SK-N-SH treated with all-trans-retinoic acid at 6 μM for 48 hours (cell line): ENCODE results near the gene SMARCAD1.

ENCODE experiments used
- ATAC-seq: fragments of 200-7000 bp; cut with Tn5 transposase; 3 replicates; pipeline ENCODE4 v1.9.1; 2020; ENCODE audit warnings: mild to moderate bottlenecking, moderate library complexity
- ARNTL ChIP-seq: fragments of 450-650 bp; formaldehyde crosslinking; IDR thresholded peaks from 2 replicates; pipeline ENCODE4 v1.5.0; 2020; ENCODE audit warnings: low read depth, mild to moderate bottlenecking, moderate library complexity, borderline replicate concordance
- BACH2 ChIP-seq: fragments of 250-450 bp; sonication (Bioruptor Pico); IDR thresholded peaks from 2 replicates; pipeline ENCODE4 v1.9.0; 2021; ENCODE audit warnings: mild to moderate bottlenecking, borderline replicate concordance
- CSDC2 ChIP-seq: fragments of 250-450 bp; sonication (Bioruptor Pico); IDR thresholded peaks from 2 replicates; pipeline ENCODE4 v1.5.0; 2020; ENCODE audit warnings: mild to moderate bottlenecking, moderate library complexity
- ESRRG ChIP-seq: fragments of 250-450 bp; sonication (Bioruptor Pico); IDR thresholded peaks from 2 replicates; pipeline ENCODE4 v1.6.1; 2021; ENCODE audit warnings: mild to moderate bottlenecking
- GLIS3 ChIP-seq: fragments of 250-450 bp; sonication (Bioruptor Pico); IDR thresholded peaks from 2 replicates; pipeline ENCODE4 v1.5.0; 2020; ENCODE audit warnings: mild to moderate bottlenecking, moderate library complexity
- ISL1 ChIP-seq: fragments of 250-450 bp; sonication (Bioruptor Pico); IDR thresholded peaks from 2 replicates; pipeline ENCODE4 v2.1.2; 2022; ENCODE audit warnings: mild to moderate bottlenecking, moderate library complexity
- OSR1 ChIP-seq: fragments of 250-450 bp; sonication (Bioruptor Pico); IDR thresholded peaks from 2 replicates; pipeline ENCODE4 v1.8.0; 2022; ENCODE audit warnings: moderate library complexity, mild to moderate bottlenecking, inconsistent platforms
- PPARA ChIP-seq: fragments of 250-450 bp; sonication (Bioruptor Pico); IDR thresholded peaks from 2 replicates; pipeline ENCODE4 v1.5.0; 2020; ENCODE audit warnings: mild to moderate bottlenecking, borderline replicate concordance
- RARB ChIP-seq: fragments of 250-450 bp; sonication (Bioruptor Pico); IDR thresholded peaks from 2 replicates; pipeline ENCODE4 v1.8.0; 2021; ENCODE audit warnings: mild to moderate bottlenecking, moderate library complexity
- SNAI2 ChIP-seq: fragments of 250-450 bp; sonication (Bioruptor Pico); IDR thresholded peaks from 2 replicates; pipeline ENCODE4 v1.5.0; 2020; ENCODE audit warnings: mild to moderate bottlenecking, moderate library complexity
- TCF4 ChIP-seq: fragments of 250-450 bp; sonication (Bioruptor Pico); IDR thresholded peaks from 2 replicates; pipeline ENCODE4 v1.8.0; 2021; ENCODE audit warnings: mild to moderate bottlenecking, moderate library complexity, borderline replicate concordance
- ZC3H10 ChIP-seq: fragments of 250-450 bp; sonication (Bioruptor Pico); IDR thresholded peaks from 2 replicates; pipeline ENCODE4 v1.5.1; 2021; ENCODE audit warnings: mild to moderate bottlenecking, moderate library complexity
- ZFP3 ChIP-seq: fragments of 250-450 bp; sonication (Bioruptor Pico); IDR thresholded peaks from 2 replicates; pipeline ENCODE4 v1.5.0; 2020; ENCODE audit warnings: mild to moderate bottlenecking, moderate library complexity
- ZFP30 ChIP-seq: fragments of 450-650 bp; formaldehyde crosslinking; IDR thresholded peaks from 2 replicates; pipeline ENCODE4 v1.5.0; 2022; ENCODE audit warnings: mild to moderate bottlenecking, moderate library complexity
- ZNF565 ChIP-seq: fragments of 450-650 bp; formaldehyde crosslinking; conservative IDR thresholded peaks from 2 replicates; pipeline ENCODE4 v1.5.0; 2020; ENCODE audit warnings: low read depth, mild to moderate bottlenecking, moderate library complexity
- ZNF70 ChIP-seq: fragments of 450-650 bp; formaldehyde crosslinking; IDR thresholded peaks from 2 replicates; pipeline ENCODE4 v1.5.0; 2020; ENCODE audit warnings: mild to moderate bottlenecking, moderate library complexity
- ZNF8 ChIP-seq: fragments of 450-650 bp; formaldehyde crosslinking; IDR thresholded peaks from 2 replicates; pipeline ENCODE4 v1.5.0; 2020; ENCODE audit warnings: mild to moderate bottlenecking, moderate library complexity
- TF ChIP-seq, protein P1 (sequence below): fragments of 250-450 bp; sonication (Bioruptor Pico); IDR thresholded peaks from 2 replicates; pipeline ENCODE4 v1.5.1; 2021; ENCODE audit warnings: mild to moderate bottlenecking, moderate library complexity
- TF ChIP-seq, protein P2 (sequence below): fragments of 250-450 bp; sonication (Bioruptor Pico); IDR thresholded peaks from 2 replicates; pipeline ENCODE4 v1.5.0; 2020; ENCODE audit warnings: mild to moderate bottlenecking, moderate library complexity
- TF ChIP-seq, protein P3 (sequence below): fragments of 250-450 bp; sonication (Bioruptor Pico); IDR thresholded peaks from 2 replicates; pipeline ENCODE4 v1.5.1; 2020; ENCODE audit warnings: low read depth, mild to moderate bottlenecking, moderate library complexity
- TF ChIP-seq, protein P4 (sequence below): fragments of 250-450 bp; sonication (Bioruptor Pico); IDR thresholded peaks from 2 replicates; pipeline ENCODE4 v1.8.0; 2020; ENCODE audit warnings: mild to moderate bottlenecking, moderate library complexity, borderline replicate concordance
- TF ChIP-seq, protein P5 (sequence below): fragments of 250-450 bp; sonication (Bioruptor Pico); IDR thresholded peaks from 2 replicates; pipeline ENCODE4 v1.8.0; 2021; ENCODE audit warnings: low read depth, mild to moderate bottlenecking, moderate library complexity, borderline replicate concordance

SMARCAD1 gene

DNA sequence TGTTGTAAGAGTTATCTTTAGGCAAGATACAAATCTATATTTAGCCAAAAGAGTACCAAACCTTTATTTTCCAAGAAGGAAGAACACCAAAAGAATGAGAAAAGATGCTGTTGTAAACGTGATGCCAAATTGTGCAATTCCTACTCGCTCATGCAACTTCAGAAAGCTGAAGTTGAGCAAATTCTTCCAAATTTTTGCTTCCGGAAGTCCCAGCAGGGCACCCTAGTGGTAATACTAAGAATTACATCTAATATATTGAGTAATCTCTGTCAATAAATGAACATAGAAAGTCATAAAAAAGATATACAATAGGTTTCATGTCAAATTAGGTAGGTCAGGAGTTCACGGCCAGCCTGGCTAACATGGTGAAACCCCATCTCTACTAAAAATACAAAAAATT, 36.0 kb upstream of the SMARCAD1 start:
- TF ChIP-seq CSDC2 (CRISPR knock-in tag) (no peak), ESRRG (CRISPR knock-in tag) (no peak), ZFP3 (CRISPR knock-in tag) (no peak), ZC3H10 (CRISPR knock-in tag) (no peak), BACH2 (CRISPR knock-in tag) (no peak), GLIS3 (CRISPR knock-in tag) (no peak), ISL1 (CRISPR knock-in tag) (no peak), OSR1 (no peak), ZFP30 (CRISPR knock-in tag) (no peak)
- TF ChIP-seq, protein P1, sequence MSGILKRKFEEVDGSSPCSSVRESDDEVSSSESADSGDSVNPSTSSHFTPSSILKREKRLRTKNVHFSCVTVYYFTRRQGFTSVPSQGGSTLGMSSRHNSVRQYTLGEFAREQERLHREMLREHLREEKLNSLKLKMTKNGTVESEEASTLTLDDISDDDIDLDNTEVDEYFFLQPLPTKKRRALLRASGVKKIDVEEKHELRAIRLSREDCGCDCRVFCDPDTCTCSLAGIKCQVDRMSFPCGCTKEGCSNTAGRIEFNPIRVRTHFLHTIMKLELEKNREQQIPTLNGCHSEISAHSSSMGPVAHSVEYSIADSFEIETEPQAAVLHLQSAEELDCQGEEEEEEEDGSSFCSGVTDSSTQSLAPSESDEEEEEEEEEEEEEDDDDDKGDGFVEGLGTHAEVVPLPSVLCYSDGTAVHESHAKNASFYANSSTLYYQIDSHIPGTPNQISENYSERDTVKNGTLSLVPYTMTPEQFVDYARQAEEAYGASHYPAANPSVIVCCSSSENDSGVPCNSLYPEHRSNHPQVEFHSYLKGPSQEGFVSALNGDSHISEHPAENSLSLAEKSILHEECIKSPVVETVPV = no peak
- TF ChIP-seq, protein P2, sequence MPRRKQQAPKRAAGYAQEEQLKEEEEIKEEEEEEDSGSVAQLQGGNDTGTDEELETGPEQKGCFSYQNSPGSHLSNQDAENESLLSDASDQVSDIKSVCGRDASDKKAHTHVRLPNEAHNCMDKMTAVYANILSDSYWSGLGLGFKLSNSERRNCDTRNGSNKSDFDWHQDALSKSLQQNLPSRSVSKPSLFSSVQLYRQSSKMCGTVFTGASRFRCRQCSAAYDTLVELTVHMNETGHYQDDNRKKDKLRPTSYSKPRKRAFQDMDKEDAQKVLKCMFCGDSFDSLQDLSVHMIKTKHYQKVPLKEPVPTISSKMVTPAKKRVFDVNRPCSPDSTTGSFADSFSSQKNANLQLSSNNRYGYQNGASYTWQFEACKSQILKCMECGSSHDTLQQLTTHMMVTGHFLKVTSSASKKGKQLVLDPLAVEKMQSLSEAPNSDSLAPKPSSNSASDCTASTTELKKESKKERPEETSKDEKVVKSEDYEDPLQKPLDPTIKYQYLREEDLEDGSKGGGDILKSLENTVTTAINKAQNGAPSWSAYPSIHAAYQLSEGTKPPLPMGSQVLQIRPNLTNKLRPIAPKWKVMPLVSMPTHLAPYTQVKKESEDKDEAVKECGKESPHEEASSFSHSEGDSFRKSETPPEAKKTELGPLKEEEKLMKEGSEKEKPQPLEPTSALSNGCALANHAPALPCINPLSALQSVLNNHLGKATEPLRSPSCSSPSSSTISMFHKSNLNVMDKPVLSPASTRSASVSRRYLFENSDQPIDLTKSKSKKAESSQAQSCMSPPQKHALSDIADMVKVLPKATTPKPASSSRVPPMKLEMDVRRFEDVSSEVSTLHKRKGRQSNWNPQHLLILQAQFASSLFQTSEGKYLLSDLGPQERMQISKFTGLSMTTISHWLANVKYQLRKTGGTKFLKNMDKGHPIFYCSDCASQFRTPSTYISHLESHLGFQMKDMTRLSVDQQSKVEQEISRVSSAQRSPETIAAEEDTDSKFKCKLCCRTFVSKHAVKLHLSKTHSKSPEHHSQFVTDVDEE (CRISPR knock-in tag) = no peak
- TF ChIP-seq, protein P3, sequence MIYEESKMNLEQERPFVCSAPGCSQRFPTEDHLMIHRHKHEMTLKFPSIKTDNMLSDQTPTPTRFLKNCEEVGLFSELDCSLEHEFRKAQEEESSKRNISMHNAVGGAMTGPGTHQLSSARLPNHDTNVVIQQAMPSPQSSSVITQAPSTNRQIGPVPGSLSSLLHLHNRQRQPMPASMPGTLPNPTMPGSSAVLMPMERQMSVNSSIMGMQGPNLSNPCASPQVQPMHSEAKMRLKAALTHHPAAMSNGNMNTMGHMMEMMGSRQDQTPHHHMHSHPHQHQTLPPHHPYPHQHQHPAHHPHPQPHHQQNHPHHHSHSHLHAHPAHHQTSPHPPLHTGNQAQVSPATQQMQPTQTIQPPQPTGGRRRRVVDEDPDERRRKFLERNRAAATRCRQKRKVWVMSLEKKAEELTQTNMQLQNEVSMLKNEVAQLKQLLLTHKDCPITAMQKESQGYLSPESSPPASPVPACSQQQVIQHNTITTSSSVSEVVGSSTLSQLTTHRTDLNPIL (CRISPR knock-in tag) = no peak

DNA sequence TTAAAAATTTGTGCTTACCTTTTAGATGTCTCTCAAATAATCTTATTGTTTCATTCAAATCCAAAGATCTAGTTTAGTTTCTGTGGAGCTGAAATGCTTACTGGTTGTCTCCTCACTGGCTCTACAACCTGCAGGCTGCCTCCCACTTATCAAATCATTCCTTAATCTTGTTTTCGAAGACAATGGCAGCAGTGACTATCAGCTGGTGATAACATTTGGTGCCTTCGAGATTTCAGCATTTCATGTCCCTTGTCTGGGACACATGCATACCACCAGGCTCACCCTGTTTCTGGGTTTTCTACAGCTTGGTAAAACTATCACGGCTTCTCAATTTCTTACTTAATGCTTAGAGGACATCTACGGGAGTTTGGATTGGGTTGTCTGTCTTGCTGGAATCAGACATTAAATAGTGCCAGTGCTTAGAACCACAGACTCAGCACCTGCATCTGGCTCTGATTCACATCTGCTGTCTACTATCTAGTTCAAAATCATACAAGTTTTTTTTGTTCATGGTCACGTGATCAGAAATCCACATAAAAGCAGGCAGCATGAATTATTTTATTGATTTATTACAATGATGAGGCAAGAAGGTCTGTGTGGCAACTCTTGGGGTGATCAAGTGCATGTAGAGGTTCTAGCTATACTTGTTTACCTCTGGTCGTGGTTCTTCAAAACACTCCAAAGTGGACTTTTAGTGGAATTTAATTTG, 32.0 kb upstream of the SMARCAD1 start:
- TF ChIP-seq ZNF565 = no peak
- ATAC-seq = no peak

More for the DNA sequence above, 36.0 kb upstream of the SMARCAD1 start:
- no peak for ATAC-seq

DNA sequence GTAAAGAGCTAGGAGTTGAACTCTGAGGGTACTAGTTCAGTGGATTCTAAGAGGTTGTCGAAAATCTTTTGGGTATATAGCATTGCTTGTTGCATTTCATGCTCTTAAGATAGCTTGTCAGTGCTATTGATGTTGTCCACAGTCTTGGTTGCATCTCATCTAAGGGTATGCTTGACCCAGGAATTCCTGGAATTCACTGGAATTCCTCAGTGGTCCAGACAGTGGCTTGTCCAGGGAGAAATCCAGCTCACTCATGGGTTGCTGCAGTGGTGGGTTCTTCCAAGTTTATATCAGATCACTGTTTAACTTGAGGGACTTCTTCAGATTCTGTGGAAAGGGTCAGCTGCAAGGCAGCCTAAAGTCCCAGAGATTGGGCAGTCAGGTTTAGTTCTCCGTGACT, 29.8 kb upstream of the SMARCAD1 start:
- TF ChIP-seq RARB (no peak), GLIS3 (CRISPR knock-in tag) (no peak), PPARA (CRISPR knock-in tag) (no peak), ZC3H10 (CRISPR knock-in tag) (no peak), OSR1 (no peak), ZFP3 (CRISPR knock-in tag) (no peak), CSDC2 (CRISPR knock-in tag) (no peak), ZNF8 (CRISPR knock-in tag) (no peak), ZNF565 (no peak), ARNTL (no peak), ISL1 (CRISPR knock-in tag) (no peak), ZFP30 (CRISPR knock-in tag) (no peak), SNAI2 (CRISPR knock-in tag) (no peak), TCF4 (CRISPR knock-in tag) (no peak), ZNF70 (CRISPR knock-in tag) (no peak), ESRRG (CRISPR knock-in tag) (no peak)
- TF ChIP-seq, protein P4, sequence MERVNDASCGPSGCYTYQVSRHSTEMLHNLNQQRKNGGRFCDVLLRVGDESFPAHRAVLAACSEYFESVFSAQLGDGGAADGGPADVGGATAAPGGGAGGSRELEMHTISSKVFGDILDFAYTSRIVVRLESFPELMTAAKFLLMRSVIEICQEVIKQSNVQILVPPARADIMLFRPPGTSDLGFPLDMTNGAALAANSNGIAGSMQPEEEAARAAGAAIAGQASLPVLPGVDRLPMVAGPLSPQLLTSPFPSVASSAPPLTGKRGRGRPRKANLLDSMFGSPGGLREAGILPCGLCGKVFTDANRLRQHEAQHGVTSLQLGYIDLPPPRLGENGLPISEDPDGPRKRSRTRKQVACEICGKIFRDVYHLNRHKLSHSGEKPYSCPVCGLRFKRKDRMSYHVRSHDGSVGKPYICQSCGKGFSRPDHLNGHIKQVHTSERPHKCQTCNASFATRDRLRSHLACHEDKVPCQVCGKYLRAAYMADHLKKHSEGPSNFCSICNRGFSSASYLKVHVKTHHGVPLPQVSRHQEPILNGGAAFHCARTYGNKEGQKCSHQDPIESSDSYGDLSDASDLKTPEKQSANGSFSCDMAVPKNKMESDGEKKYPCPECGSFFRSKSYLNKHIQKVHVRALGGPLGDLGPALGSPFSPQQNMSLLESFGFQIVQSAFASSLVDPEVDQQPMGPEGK = no peak
- TF ChIP-seq, protein P2 (CRISPR knock-in tag) = no peak
- TF ChIP-seq, protein P1 = no peak
- TF ChIP-seq, protein P5, sequence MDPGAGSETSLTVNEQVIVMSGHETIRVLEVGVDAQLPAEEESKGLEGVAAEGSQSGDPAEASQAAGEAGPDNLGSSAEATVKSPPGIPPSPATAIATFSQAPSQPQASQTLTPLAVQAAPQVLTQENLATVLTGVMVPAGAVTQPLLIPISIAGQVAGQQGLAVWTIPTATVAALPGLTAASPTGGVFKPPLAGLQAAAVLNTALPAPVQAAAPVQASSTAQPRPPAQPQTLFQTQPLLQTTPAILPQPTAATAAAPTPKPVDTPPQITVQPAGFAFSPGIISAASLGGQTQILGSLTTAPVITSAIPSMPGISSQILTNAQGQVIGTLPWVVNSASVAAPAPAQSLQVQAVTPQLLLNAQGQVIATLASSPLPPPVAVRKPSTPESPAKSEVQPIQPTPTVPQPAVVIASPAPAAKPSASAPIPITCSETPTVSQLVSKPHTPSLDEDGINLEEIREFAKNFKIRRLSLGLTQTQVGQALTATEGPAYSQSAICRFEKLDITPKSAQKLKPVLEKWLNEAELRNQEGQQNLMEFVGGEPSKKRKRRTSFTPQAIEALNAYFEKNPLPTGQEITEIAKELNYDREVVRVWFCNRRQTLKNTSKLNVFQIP = no peak
- no peak for ATAC-seq
